NCI-H82 (cell line): ENCODE measurements around the gene IL27RA.

ENCODE experiments used
- DNase-seq: peaks from one replicate; lab custom pipeline; 2025; lab: John Stamatoyannopoulos, UW

IL27RA gene

GRCh38 chr19:14059093-14059480 lies 27.5 kb downstream of the IL27RA start:
- DNase-seq: peak; percentile 66

GRCh38 chr19:14059652-14060155 lies 28.1 kb downstream of the IL27RA start:
- peak; percentile 46 for DNase-seq

GRCh38 chr19:14061081-14061749 lies 29.7 kb downstream of the IL27RA start:
- no peak for DNase-seq

- no peak for DNase-seq
These were observed 30.4 kb downstream of the IL27RA start, which contains the start of gene PALM3 for GRCh38 chr19:14061751-14062557. PALM3 (minus strand) TSS chr19:14062076; CDS start chr19:14061980, 96 bp downstream.

GRCh38 chr19:14062558-14062855 lies 30.9 kb downstream of the IL27RA start:
- no peak for DNase-seq

GRCh38 chr19:14063105-14063504 lies 31.5 kb downstream of the IL27RA start:
- no peak for DNase-seq

GRCh38 chr19:14066134-14066533 lies 34.6 kb downstream of the IL27RA start:
- no peak for DNase-seq

- DNase-seq: no peak
These were observed 38.9 kb downstream of the IL27RA start for GRCh38 chr19:14070268-14071050.

- peak; percentile 57 for DNase-seq
These were observed 41.1 kb downstream of the IL27RA start, which contains the start of gene MISP3 for GRCh38 chr19:14072535-14073260. MISP3 (plus strand) TSS chr19:14072786; CDS start chr19:14073310, 524 bp downstream.

- peak; percentile 86 for DNase-seq
These were observed 41.8 kb downstream of the IL27RA start for GRCh38 chr19:14073261-14073924.

GRCh38 chr19:14073925-14074838 lies 42.6 kb downstream of the IL27RA start:
- DNase-seq: peak; percentile 66

- DNase-seq: no peak
These were observed 46.8 kb downstream of the IL27RA start for GRCh38 chr19:14078411-14078810.

- DNase-seq: peak; percentile 100
These were observed 49.6 kb downstream of the IL27RA start for GRCh38 chr19:14080887-14081796.

GRCh38 chr19:14081797-14082674 lies 50.5 kb downstream of the IL27RA start:
- peak; percentile 61 for DNase-seq

- DNase-seq: no peak
These were observed 51.1 kb downstream of the IL27RA start for GRCh38 chr19:14082675-14082960.

- DNase-seq: no peak
These were observed 53.9 kb downstream of the IL27RA start, which contains the start of gene C19orf67 for GRCh38 chr19:14085309-14085995. C19orf67 (minus strand) TSS chr19:14085783; CDS start chr19:14085627, 156 bp downstream.

GRCh38 chr19:14086098-14086497 lies 54.5 kb downstream of the IL27RA start:
- DNase-seq: no peak
